Activated CD4-positive, alpha-beta T cell treated with anti-CD3 and anti-CD28 coated beads, Interleukin-2, amount 50 U/mL, for 16 hours (primary cell): ENCODE data around the gene GGA3.
A peak's percentile ranks its signal among the peaks of the same experiment; 100 is the strongest.
"Not testable (repeated sequence)": the region's sequence is repeated elsewhere in the genome, so short reads cannot be mapped to it uniquely, and the experiment has no call there.

Experiments used
- DNase-seq: peaks from one replicate; pipeline ENCODE4 v3.0.0-alpha.2; 2020

GGA3 gene

GRCh38 chr17:75271955-75272847, 10.8 kb upstream of the GGA3 start:
- DNase-seq = peak; percentile 39

- DNase-seq = peak; percentile 90
These were observed 10.0 kb upstream of the GGA3 start for GRCh38 chr17:75271233-75271954.

DNA sequence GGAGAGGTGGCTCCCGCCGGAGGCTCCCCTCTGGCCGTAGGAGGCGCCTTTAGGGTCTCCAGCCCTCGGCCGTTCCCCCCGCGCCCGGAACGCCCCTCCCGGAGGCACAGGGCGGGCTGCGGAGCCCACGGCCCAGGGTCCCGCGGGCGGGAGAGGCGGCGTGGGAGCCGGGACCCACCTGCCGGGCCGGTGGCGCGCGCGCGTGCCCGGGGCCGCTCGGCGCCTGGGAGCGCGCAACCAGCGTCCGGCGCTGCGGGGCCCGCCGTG, 9.5 kb upstream of the GGA3 start, which contains the start of gene MIF4GD:
MIF4GD (minus strand) TSS at position 266 of the 267 bp plus-strand sequence. CDS start 1,036 bp downstream, outside the sequence.
- DNase-seq = no peak

GRCh38 chr17:75270218-75270965, 9.0 kb upstream of the GGA3 start:
- DNase-seq = peak; percentile 60

GRCh38 chr17:75269844-75270217, 8.4 kb upstream of the GGA3 start:
- no peak for DNase-seq

GRCh38 chr17:75267411-75268232, 6.2 kb upstream of the GGA3 start:
- no peak for DNase-seq

- no peak for DNase-seq
These were observed 5.7 kb upstream of the GGA3 start for GRCh38 chr17:75267153-75267410.

- no peak for DNase-seq
These were observed 5.1 kb upstream of the GGA3 start for GRCh38 chr17:75266316-75267152.

DNA sequence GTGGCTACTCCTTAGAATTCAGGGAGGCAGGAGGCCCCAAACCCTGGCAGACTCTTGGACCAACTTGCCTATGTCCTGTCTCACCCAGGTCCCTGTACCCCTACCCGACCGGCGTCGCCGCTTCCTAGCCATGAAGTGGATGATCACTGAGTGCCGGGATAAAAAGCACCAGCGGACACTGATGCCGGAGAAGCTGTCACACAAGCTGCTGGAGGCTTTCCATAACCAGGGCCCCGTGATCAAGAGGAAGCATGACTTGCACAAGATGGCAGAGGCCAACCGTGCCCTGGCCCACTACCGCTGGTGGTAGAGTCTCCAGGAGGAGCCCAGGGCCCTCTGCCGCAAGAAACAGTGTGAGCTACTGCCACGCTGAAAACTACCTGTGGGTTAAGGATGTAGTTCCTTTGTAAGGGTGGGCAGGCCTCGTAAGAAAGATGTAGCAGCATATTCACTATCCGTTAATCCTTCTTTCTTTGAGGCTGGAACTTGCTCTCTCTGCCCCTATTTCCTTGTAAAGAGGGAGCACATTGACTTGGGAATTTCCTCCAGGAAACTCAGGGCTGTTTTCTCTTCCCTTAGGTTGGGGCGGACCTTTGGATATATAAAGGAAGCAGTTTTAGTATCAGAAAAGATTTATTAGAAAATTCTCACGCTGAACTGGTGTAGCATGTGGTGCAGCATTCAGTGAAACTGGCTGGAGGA, 4.4 kb upstream of the GGA3 start:
- DNase-seq = no peak

- DNase-seq = no peak
These were observed 1.6 kb upstream of the GGA3 start for GRCh38 chr17:75263055-75263454.

- DNase-seq = no peak
These were observed 753 bp upstream of the GGA3 start for GRCh38 chr17:75262112-75262606.

DNA sequence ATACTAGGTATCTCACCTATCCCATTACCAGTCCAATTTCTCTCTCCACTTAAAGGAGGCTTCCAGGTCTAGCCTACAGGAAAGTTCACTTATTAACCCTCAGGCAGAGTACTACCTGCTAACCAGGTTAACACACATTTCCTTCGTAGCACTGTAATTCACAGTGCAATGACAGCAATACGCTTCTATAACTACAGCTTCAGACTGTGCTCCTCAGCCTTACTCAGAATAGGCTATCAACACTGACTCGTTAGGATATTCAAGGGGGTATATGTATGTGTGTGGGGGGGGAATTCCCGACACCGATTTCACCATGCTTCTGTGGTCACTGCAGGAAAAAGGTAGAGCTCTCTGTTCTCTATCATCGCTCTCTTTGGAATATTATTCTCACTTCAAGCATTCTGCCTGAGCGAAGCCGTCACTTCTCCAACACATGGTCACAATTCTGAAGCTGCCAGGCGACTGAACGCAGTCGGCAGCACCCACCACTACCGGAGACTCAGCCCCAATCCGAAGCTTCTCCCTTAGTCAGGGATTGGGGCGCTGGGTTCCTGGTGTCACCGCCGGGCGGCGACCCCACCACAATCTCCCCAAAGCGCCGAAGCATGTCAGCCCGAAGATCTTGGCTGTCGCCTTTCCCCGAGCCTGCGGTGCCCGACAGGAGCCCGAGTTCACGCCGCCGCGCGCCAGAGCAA, 618 bp downstream of the GGA3 start:
- DNase-seq = peak; percentile 51

- DNase-seq = not testable (repeated sequence)
These were observed 4.2 kb downstream of the GGA3 start for GRCh38 chr17:75257228-75257627.

DNA sequence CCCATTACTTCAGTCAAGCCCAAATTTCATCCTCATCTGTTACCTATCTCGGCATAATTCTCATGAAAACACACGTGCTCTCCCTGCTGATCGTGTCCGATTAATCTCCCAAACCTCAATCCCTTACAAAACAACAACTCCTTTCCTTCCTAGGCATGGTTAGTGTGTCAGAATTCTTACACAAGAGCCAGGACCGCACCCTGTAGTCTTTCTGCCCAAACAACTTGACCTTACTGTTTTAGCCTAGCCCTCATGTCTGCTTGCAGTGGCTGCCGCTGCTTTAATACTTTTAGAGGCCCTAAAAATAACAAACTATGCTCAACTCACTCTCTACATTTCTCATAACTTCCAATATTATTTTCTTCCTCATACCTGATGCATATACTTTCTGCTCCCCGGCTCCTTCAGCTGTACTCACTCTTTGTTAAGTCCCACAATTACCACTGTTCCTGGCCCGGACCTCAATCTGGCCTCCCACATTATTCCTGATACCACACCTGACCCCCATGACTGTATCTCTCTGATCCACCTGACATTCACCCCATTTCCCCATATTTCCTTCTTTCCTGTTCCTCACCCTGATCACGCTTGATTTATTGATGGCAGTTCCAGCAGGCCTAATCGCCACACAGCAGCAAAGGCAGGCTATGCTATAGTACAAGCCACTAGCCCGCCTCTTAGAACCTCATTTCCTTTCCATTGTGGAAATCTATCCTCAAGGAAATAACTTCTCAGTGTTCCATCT, 5.3 kb downstream of the GGA3 start:
- not testable (repeated sequence) for DNase-seq

- DNase-seq = no peak
These were observed 9.2 kb downstream of the GGA3 start for GRCh38 chr17:75252039-75252816.

- peak; percentile 87 for DNase-seq
These were observed 11.4 kb downstream of the GGA3 start for GRCh38 chr17:75250009-75250471.

DNA sequence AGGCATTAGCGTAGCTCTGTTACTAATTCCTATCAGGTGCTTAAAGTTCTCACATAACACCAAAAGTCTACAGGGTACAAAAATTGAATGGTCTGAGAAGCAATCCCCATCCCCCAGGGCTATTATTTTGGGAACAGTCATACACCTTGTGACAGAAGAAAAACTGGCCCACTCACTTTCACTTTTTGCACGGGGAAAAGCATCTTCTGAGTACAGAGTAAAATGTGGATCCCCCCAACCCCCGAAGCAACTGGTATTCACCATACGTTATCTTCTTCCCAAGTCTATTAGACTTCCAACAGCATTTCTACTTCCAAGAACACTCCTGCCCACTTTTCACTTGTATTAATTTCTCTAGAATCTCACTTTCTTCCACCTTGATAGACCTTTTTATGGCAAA, 11.8 kb downstream of the GGA3 start:
- no peak for DNase-seq

- no peak for DNase-seq
These were observed 15.0 kb downstream of the GGA3 start for GRCh38 chr17:75246404-75246803.

DNA sequence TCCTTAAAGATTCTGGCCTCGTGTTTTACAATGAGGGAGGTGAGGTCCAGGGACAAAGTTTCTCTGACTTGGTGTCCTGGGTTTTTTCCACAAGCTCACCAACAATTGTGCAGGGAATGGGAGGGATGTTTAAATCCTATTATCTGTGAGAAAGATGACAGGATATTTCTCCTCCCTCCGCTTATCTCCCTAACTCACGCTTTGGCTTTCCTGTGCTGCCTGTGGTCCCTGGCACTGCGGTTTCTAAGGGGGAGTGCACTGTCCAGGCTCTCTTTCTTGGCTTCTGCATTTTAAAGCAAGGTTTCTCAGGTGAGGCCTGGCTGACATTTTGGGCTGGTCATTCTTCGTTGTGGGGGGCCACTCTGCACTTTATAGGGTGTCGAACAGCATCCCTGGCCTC, 16.4 kb downstream of the GGA3 start:
- DNase-seq = no peak
